Calu3 (cell line): ENCODE measurements around the gene RNF151. TPM values are rescaled to one million over a fixed set of nuclear protein-coding genes. Genes with fewer than 3 reads are reported as not detected.

Experiments used
- BruUV-seq: library from RNA; stranded (reverse); fragments of 400-500 nt; replicated peaks from 2 replicates; lab custom pipeline; 2021; lab: Mats Ljungman, UMichigan
- CTCF ChIA-PET: fragments of 300-600 bp; sonication (Branson Sonifier 250); formaldehyde crosslinking; loops from one replicate; lab custom pipeline; 2022; ENCODE audit warnings: antibody characterized with exemption; lab: Charles Lee
- DNase-seq: peaks from one replicate; pipeline ENCODE4 v3.0.0; 2022
- H3K27ac Mint-ChIP-seq: one replicate; pipeline ENCODE4 v1.8.0; 2022; ENCODE audit warnings: mixed read lengths; ENCODE audit not compliant: unreplicated experiment
- H3K27me3 Mint-ChIP-seq: one replicate; pipeline ENCODE4 v1.8.0; 2022; ENCODE audit warnings: mixed read lengths; ENCODE audit not compliant: unreplicated experiment
- H3K36me3 Mint-ChIP-seq: one replicate; pipeline ENCODE4 v1.8.0; 2022; ENCODE audit warnings: mild to moderate bottlenecking, moderate library complexity, mixed read lengths; ENCODE audit not compliant: insufficient read depth, unreplicated experiment
- H3K4me1 Mint-ChIP-seq: one replicate; pipeline ENCODE4 v1.8.0; 2022; ENCODE audit warnings: mild to moderate bottlenecking, low read depth, mixed read lengths; ENCODE audit not compliant: unreplicated experiment
- H3K4me3 Mint-ChIP-seq: one replicate; pipeline ENCODE4 v1.8.0; 2022; ENCODE audit warnings: mild to moderate bottlenecking, low read depth, moderate library complexity, mixed read lengths; ENCODE audit not compliant: unreplicated experiment
- H3K9me3 Mint-ChIP-seq: one replicate; pipeline ENCODE4 v1.8.0; 2022; ENCODE audit warnings: low read depth, mixed read lengths; ENCODE audit not compliant: unreplicated experiment
- intact Hi-C: fragments of 100-400 bp; cut with micrococcal nuclease; formaldehyde crosslinking; loops from one replicate; pipeline ENCODE4 v1.10.0; 2022; ENCODE audit not compliant: unreplicated experiment
- total RNA-seq: library from RNA; stranded (reverse); gene quantifications from 2 replicates; pipeline ENCODE4 v1.2.3, GENCODE V29; 2022
- TF ChIP-seq, protein P1 (sequence below): fragments of 200-600 bp; IDR thresholded peaks from one replicate; pipeline ENCODE4 v1.8.0; 2022; ENCODE audit warnings: antibody characterized with exemption; ENCODE audit not compliant: unreplicated experiment

The RNF151 gene
- total RNA-seq, 1 experiment from 2014 or later: not detected

DNA sequence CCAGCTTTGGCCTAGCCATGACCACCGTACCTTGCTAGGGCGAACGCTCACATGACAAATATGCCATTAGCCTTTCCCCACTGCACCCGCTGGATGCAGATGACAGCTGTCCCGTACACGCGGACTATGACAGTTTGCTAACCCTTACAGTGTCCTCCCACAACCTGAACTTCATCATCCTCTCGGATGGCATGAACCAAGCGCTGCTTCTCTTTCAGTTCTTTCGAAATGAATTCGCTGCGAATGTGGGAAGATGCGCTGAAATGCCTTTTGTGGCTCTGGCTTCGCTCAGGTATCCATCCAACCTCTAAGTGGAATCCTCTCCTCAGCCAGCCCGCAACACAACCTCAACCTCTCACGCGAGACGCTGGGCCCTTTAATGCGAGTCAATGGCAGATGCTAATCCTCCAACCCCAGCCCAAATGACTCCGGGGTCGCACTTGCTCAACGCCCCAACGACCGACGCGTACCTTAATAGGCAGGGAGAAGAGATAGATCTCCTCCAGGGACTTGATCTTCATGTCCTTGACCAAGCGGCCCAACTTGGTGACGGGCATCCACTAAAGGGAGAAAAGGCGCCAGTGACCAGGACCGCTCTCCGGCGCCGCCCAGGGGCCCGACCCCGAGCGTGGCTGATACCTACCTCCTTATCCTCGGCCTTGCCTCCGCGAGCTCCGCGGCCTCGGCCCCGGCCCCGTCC is 2.7 kb upstream of the RNF151 start:
- H3K9me3 Mint-ChIP-seq: no peaks in the 10 kb centered on the region
- H3K27me3 Mint-ChIP-seq: no peaks in the 10 kb centered on the region
- peaks cover 75% of the 10 kb centered on the region for H3K36me3 Mint-ChIP-seq
- H3K4me3 Mint-ChIP-seq: peak overlapping the region; percentile 74
- BruUV-seq: TSS peak; percentile 75
- H3K27ac Mint-ChIP-seq: peak overlapping the region; percentile 68
- TF ChIP-seq, protein P1, sequence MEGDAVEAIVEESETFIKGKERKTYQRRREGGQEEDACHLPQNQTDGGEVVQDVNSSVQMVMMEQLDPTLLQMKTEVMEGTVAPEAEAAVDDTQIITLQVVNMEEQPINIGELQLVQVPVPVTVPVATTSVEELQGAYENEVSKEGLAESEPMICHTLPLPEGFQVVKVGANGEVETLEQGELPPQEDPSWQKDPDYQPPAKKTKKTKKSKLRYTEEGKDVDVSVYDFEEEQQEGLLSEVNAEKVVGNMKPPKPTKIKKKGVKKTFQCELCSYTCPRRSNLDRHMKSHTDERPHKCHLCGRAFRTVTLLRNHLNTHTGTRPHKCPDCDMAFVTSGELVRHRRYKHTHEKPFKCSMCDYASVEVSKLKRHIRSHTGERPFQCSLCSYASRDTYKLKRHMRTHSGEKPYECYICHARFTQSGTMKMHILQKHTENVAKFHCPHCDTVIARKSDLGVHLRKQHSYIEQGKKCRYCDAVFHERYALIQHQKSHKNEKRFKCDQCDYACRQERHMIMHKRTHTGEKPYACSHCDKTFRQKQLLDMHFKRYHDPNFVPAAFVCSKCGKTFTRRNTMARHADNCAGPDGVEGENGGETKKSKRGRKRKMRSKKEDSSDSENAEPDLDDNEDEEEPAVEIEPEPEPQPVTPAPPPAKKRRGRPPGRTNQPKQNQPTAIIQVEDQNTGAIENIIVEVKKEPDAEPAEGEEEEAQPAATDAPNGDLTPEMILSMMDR: no peak
- intact Hi-C loops: no loop called here
- H3K4me1 Mint-ChIP-seq: peaks cover 26% of the 10 kb centered on the region
- DNase-seq: no peak
- CTCF ChIA-PET: interaction anchor here (0.6 to 1.5 kb wide), 5 partner anchors 18 to 248 kb away, joined by 3 to 5 read pairs (median 3); no protein-coding TSS in a partner anchor

DNA sequence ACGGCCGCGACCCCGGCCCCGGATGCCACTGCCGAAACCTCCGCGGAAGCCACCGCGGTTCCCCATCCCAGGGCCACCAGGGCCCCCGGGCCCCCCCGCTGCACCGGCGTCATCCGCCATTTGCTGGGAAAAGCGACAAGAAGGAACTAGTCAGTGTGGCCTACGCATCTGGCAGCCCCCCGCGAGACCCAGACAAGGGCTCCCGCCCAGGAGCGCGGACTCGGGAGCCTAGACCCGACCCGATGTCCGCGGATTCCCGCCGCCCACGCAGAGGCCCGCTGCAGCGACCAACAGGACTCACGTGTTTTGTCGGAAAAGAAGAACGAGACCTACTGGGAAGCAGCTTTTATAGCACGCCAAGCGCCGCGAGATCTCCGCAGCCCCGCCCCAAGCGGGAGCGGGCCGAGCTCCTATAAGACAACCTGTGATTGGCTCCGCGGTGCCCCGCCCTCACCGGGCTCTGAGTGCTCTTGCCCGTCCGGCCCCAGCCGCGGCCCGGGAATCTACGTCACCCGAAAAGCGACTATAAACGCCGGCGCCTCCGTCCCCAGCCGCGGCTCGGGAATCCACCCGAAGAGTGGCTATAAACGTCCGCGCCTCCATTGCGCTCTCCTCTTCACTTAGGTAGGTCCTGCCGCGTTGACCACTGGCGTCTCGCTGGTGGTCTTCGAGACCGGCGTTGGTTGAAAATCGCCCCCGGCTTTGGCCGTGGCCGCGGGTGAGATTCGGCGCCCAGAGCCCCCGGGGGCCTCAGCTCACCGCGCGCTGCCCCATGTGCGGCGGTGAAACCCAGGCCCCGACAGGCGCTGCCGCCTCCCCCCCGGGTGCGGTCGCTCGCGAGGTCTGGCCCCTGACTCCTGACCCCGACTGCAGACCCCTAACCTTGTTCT is 1.9 kb upstream of the RNF151 start, which contains the start of gene RPS2:
Gene RPS2 (minus strand): TSS at position 321 of the 890 bp plus-strand sequence. CDS start 201 bp downstream, at position 120.
- Mint-ChIP-seq H3K27ac (peak within 1 kb of the TSS; percentile 68), H3K4me1 (peaks cover 26% of the 10 kb centered on the region), H3K36me3 (peaks cover 67% of the 10 kb centered on the region), H3K4me3 (peak within 1 kb of the TSS; percentile 74), H3K27me3 (no peaks in the 10 kb centered on the region), H3K9me3 (no peaks in the 10 kb centered on the region)
- TF ChIP-seq, protein P1: no peak
- TSS peak; percentile 84 for BruUV-seq
- CTCF ChIA-PET: interaction anchor here (0.6 to 1.5 kb wide), 7 partner anchors 17 to 338 kb away, joined by 3 to 7 read pairs (median 3); no protein-coding TSS in a partner anchor
- DNase-seq: peak; percentile 100
- intact Hi-C loops: no loop called here

DNA sequence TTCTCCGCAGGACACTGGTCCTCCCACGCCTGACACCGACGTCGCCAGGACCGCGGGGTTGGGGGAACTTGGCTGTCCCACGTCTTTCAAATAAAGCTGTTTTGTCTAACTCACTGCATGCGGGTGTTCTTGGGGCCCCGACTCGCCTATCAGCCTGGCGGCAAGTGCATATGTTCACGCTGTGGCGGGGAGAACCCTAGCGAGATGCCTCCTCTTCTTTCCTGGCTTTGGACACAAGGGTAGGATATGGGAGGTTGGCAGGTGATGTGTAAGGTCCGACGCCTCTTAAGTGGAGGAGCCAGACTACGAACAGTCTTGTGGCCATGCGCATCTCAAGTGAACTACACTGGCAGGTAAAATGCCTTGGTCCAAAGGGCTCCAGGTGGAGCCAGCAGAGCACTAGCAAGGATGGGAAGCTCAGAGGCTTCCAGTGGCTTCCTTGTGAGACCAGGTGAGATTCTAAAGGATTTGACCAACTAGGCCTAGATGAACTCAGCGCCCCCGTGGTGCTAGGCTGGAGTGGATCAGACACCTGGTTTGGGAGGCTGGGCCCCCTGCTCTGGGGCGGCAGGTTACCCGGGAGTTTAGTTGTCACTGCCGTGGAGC is 1.2 kb upstream of the RNF151 start:
- BruUV-seq: no TSS peak
- Mint-ChIP-seq H3K4me1 (peaks cover 26% of the 10 kb centered on the region), H3K27ac (peak overlapping the region; percentile 68), H3K4me3 (peak overlapping the region; percentile 74), H3K9me3 (no peaks in the 10 kb centered on the region), H3K27me3 (no peaks in the 10 kb centered on the region), H3K36me3 (peaks cover 60% of the 10 kb centered on the region)
- TF ChIP-seq, protein P1: no peak
- DNase-seq: no peak
- CTCF ChIA-PET: interaction anchor here (1.0 to 1.5 kb wide), 2 partner anchors 17 to 38 kb away, joined by 3 to 5 read pairs; no protein-coding TSS in a partner anchor
- intact Hi-C loops: no loop called here
